IMR-90 (cell line): ENCODE data around the gene KRT83. TPM values are rescaled to one million over a fixed set of nuclear protein-coding genes. Genes with fewer than 3 reads are reported as not detected.

Experiments used
- ATAC-seq: fragments of 200-7000 bp; cut with Tn5 transposase; 2 replicates; pipeline ENCODE4 v1.9.1; 2020; ENCODE audit warnings: low read depth, mild to moderate bottlenecking, moderate library complexity
- BruUV-seq: library from RNA; stranded (reverse); fragments of 400-500 nt; replicated peaks from 2 replicates; lab custom pipeline; 2021; lab: Mats Ljungman, UMichigan
- CTCF ChIA-PET: fragments of 300-600 bp; formaldehyde crosslinking; extraction: SDS; loops from one replicate; lab custom pipeline; 2021; ENCODE audit warnings: antibody characterized with exemption; lab: Yijun Ruan, JAX
- POLR2A ChIA-PET: fragments of 300-600 bp; sonication (Branson Sonifier 250); formaldehyde crosslinking; loops from one replicate; lab custom pipeline; 2022; ENCODE audit warnings: antibody characterized with exemption; ENCODE audit not compliant: unreplicated experiment; lab: Charles Lee
- DNase-seq: peaks from one replicate; pipeline ENCODE4 v3.0.0; 2013
- H2AFZ ChIP-seq: replicated peaks from 2 replicates; pipeline ENCODE3; 2013; ENCODE audit warnings: low read length, mild to moderate bottlenecking; ENCODE audit not compliant: poor library complexity
- H2AK5ac ChIP-seq: 2 replicates; pipeline ENCODE4 v1.6.1; 2013; ENCODE audit warnings: low read depth, low read length, inconsistent platforms
- H2AK9ac ChIP-seq: replicated peaks from 2 replicates; pipeline ENCODE3; 2013; ENCODE audit warnings: mild to moderate bottlenecking, low read depth, low read length, moderate library complexity; ENCODE audit not compliant: poor library complexity
- H2BK120ac ChIP-seq: 2 replicates; pipeline ENCODE4 v1.6.1; 2013; ENCODE audit warnings: low read depth, low read length, inconsistent platforms
- H2BK15ac ChIP-seq: 3 replicates; pipeline ENCODE4 v1.6.1; 2013; ENCODE audit warnings: low read depth, low read length, inconsistent platforms
- H2BK20ac ChIP-seq: 2 replicates; pipeline ENCODE4 v1.6.1; 2013; ENCODE audit warnings: low read depth, mild to moderate bottlenecking, inconsistent platforms, low read length, moderate library complexity
- H2BK5ac ChIP-seq: 2 replicates; pipeline ENCODE4 v1.6.1; 2013; ENCODE audit warnings: mild to moderate bottlenecking, low read depth, low read length, inconsistent platforms; ENCODE audit not compliant: poor library complexity, severe bottlenecking
- H3K14ac ChIP-seq: replicated peaks from 2 replicates; pipeline ENCODE4 v1.6.1; 2013; ENCODE audit warnings: low read depth, low read length, inconsistent platforms
- H3K18ac ChIP-seq: 2 replicates; pipeline ENCODE4 v1.6.1; 2013; ENCODE audit warnings: low read depth, low read length, control low read depth
- H3K23ac ChIP-seq: 2 replicates; pipeline ENCODE4 v1.6.1; 2013; ENCODE audit warnings: low read depth, low read length, inconsistent platforms
- H3K27ac ChIP-seq: 2 replicates; pipeline ENCODE4 v1.5.1; 2013; ENCODE audit warnings: mild to moderate bottlenecking, control low read depth, low read length; ENCODE audit not compliant: insufficient read depth
- H3K27me3 ChIP-seq: 2 replicates; pipeline ENCODE4 v1.6.1; 2013; ENCODE audit warnings: low read length; ENCODE audit not compliant: control insufficient read depth, insufficient read depth
- H3K36me3 ChIP-seq: 2 replicates; pipeline ENCODE4 v1.6.1; 2013; ENCODE audit warnings: low read length, mixed read lengths; ENCODE audit not compliant: control insufficient read depth, insufficient read depth
- H3K4ac ChIP-seq: 2 replicates; pipeline ENCODE4 v1.6.1; 2013; ENCODE audit warnings: low read depth, low read length, inconsistent platforms
- H3K4me1 ChIP-seq: 2 replicates; pipeline ENCODE4 v1.6.1; 2013; ENCODE audit warnings: low read length, mixed read lengths; ENCODE audit not compliant: control insufficient read depth, insufficient read depth
- H3K4me2 ChIP-seq: 2 replicates; pipeline ENCODE4 v1.6.1; 2013; ENCODE audit warnings: low read depth, mild to moderate bottlenecking, control low read depth, low read length, moderate library complexity
- H3K4me3 ChIP-seq: 2 replicates; pipeline ENCODE4 v1.5.1; 2013; ENCODE audit warnings: low read depth, mild to moderate bottlenecking, control low read depth, low read length, moderate library complexity; ENCODE audit not compliant: insufficient read depth
- H3K56ac ChIP-seq: 2 replicates; pipeline ENCODE4 v1.6.1; 2013; ENCODE audit warnings: low read length, inconsistent platforms; ENCODE audit not compliant: insufficient read depth; ENCODE audit errors: extremely low read depth
- H3K79me1 ChIP-seq, 2 experiments: 2 replicates each; pipeline ENCODE4 v1.6.1; 2013; ENCODE audit warnings: low read length in 2 of 2, inconsistent platforms in 1 of 2, low read depth in 1 of 2
- H3K9ac ChIP-seq: 2 replicates; pipeline ENCODE4 v1.6.1; 2013; ENCODE audit warnings: low read depth, low read length, control low read depth
- H3K9me1 ChIP-seq: 2 replicates; pipeline ENCODE4 v1.6.1; 2013; ENCODE audit warnings: low read length, inconsistent platforms; ENCODE audit not compliant: insufficient read depth
- H3K9me3 ChIP-seq: 2 replicates; pipeline ENCODE4 v1.6.1; 2013; ENCODE audit warnings: low read length; ENCODE audit not compliant: control insufficient read depth, insufficient read depth
- H4K20me1 ChIP-seq: 2 replicates; pipeline ENCODE4 v1.6.1; 2013; ENCODE audit warnings: low read length, inconsistent platforms; ENCODE audit not compliant: insufficient read depth
- H4K5ac ChIP-seq: 2 replicates; pipeline ENCODE4 v1.6.1; 2013; ENCODE audit warnings: mild to moderate bottlenecking, low read depth, low read length, control low read depth
- H4K8ac ChIP-seq, 2 experiments: 2 replicates each; pipeline ENCODE4 v1.6.1; 2013; ENCODE audit warnings: low read depth in 2 of 2, low read length in 2 of 2, control low read depth in 1 of 2, inconsistent platforms in 1 of 2
- H4K91ac ChIP-seq: 2 replicates; pipeline ENCODE4 v1.6.1; 2013; ENCODE audit warnings: low read depth, low read length, inconsistent platforms; ENCODE audit not compliant: insufficient read depth
- BHLHE40 ChIP-seq: fragments of 150-350 bp; IDR thresholded peaks from 2 replicates; pipeline ENCODE4 v1.6.1; 2016; ENCODE audit warnings: mild to moderate bottlenecking, low read depth, low read length
- CHD1 ChIP-seq: IDR thresholded peaks from 2 replicates; pipeline ENCODE4 v1.6.1; 2012; ENCODE audit warnings: low read depth, low read length, improper control_type of control experiment
- MAFK ChIP-seq: IDR thresholded peaks from 2 replicates; pipeline ENCODE4 v1.6.1; 2012; ENCODE audit warnings: low read depth, low read length, improper control_type of control experiment
- MAZ ChIP-seq: IDR thresholded peaks from 2 replicates; pipeline ENCODE4 v1.6.1; 2012; ENCODE audit warnings: low read depth, mild to moderate bottlenecking, low read length, improper control_type of control experiment, moderate library complexity, borderline replicate concordance
- MXI1 ChIP-seq: IDR thresholded peaks from 2 replicates; pipeline ENCODE4 v1.6.1; 2012; ENCODE audit warnings: low read depth, mild to moderate bottlenecking, low read length, moderate library complexity, borderline replicate concordance
- NFE2L2 ChIP-seq: fragments of 150-350 bp; IDR thresholded peaks from 2 replicates; pipeline ENCODE4 v1.6.1; 2016; ENCODE audit warnings: low read depth, mild to moderate bottlenecking, low read length
- POLR2A ChIP-seq: IDR thresholded peaks from 2 replicates; pipeline ENCODE4 v1.6.1; 2012; ENCODE audit warnings: mild to moderate bottlenecking, low read depth, low read length
- RCOR1 ChIP-seq: IDR thresholded peaks from 2 replicates; pipeline ENCODE4 v1.6.1; 2012; ENCODE audit warnings: mild to moderate bottlenecking, low read length, improper control_type of control experiment; ENCODE audit not compliant: insufficient replicate concordance
- RFX5 ChIP-seq: IDR thresholded peaks from 2 replicates; pipeline ENCODE4 v1.8.0; 2012; ENCODE audit warnings: low read depth, mild to moderate bottlenecking, low read length, moderate library complexity
- SMC3 ChIP-seq: fragments of 150-350 bp; IDR thresholded peaks from 2 replicates; pipeline ENCODE4 v1.6.1; 2016; ENCODE audit warnings: low read depth, mild to moderate bottlenecking, antibody characterized with exemption, low read length, moderate library complexity
- USF2 ChIP-seq: fragments of 150-350 bp; IDR thresholded peaks from 2 replicates; pipeline ENCODE4 v1.6.1; 2017; ENCODE audit warnings: mild to moderate bottlenecking, antibody characterized with exemption, low read length, low read depth
- WGBS, 2 experiments: methylation state at CpG; one replicate each; pipeline versions ENCODE4 v1.1.5 to v1.1.7; 2013; ENCODE audit warnings: missing lambda C conversion rate in 2 of 2; ENCODE audit not compliant: insufficient read length in 1 of 2; ENCODE audit errors: extremely low coverage in 2 of 2; 5-methylcytosine and 5-hydroxymethylcytosine counted together
- dilution Hi-C: fragments of 300-500 bp; cut with HindIII; formaldehyde crosslinking; loops from one replicate; pipeline ENCODE4 v1.14.3; 2018; ENCODE audit warnings: low sequenced_read_pairs; ENCODE audit not compliant: unreplicated experiment
- in situ Hi-C: fragments of 300-500 bp; cut with MboI; formaldehyde crosslinking; loops from 3 replicates; pipeline ENCODE4 v1.14.3; 2019; ENCODE audit warnings: low sequenced_read_pairs, inconsistent platforms, mixed read lengths
- intact Hi-C: fragments of 100-400 bp; cut with micrococcal nuclease; formaldehyde crosslinking; loops from 2 replicates; pipeline ENCODE4 v1.10.0; 2022
- polyA plus RNA-seq, 3 experiments: library from polyadenylated mRNA; depleted of rRNA; stranded (reverse); fragments of >200 nt; gene quantifications; 2 replicates each; pipeline ENCODE4 v1.2.3, GENCODE V29; 2012; ENCODE audit warnings: low replicate concordance in 1 of 3
- total RNA-seq: library from RNA; depleted of rRNA; stranded (reverse); fragments of >200 nt; gene quantifications from 2 replicates; pipeline ENCODE4 v1.2.3, GENCODE V29; 2012
- TF ChIP-seq, protein P1 (sequence below): conservative IDR thresholded peaks from 2 replicates; pipeline ENCODE4 v1.5.1; 2012; ENCODE audit warnings: mild to moderate bottlenecking, low read depth, low read length, improper control_type of control experiment

KRT83 gene
- total and polyA plus RNA-seq, 2 of the 4 experiments (the other 2 are of a cell fraction): not detected

GRCh38 chr12:52277486-52278245, 43.5 kb downstream of the KRT83 start:
- peak overlapping the region; percentile 52 for H2AK9ac ChIP-seq
- H2BK120ac ChIP-seq: peak overlapping the region; percentile 99
- H3K4me3 ChIP-seq: no peak overlapping the region
- H3K9ac ChIP-seq: no peak overlapping the region
- H3K23ac ChIP-seq: no peak overlapping the region
- H2AK5ac ChIP-seq: peak overlapping the region; percentile 97
- no TSS peak for BruUV-seq
- no peak overlapping the region for H2AFZ ChIP-seq
- WGBS, 2 experiments: 72% methylated on average over 4 of the region's 9 CpGs; no CpG with 5 or more reads in 1 of the 2 experiments
- no peak overlapping the region for H3K27ac ChIP-seq
- peaks cover 24% of the 10 kb centered on the region for H3K4me1 ChIP-seq
- H4K20me1 ChIP-seq: peaks cover 5% of the 10 kb centered on the region; the same call in 1 of the 2 replicates
- peak overlapping the region; percentile 41 for H3K4ac ChIP-seq
- DNase-seq (no peak), ATAC-seq (no peak)
- no peak overlapping the region for H3K56ac ChIP-seq
- H3K79me1 ChIP-seq: peaks cover 0 to 8% of the 10 kb centered on the region in 2 experiments; a peak in 1 of 4 replicates
- POLR2A ChIA-PET: no interaction called here
- H3K14ac ChIP-seq: no peak overlapping the region; the same call in none of the 2 replicates
- H2BK20ac ChIP-seq: peak overlapping the region; percentile 66
- in situ Hi-C loops: no loop called here
- H3K9me1 ChIP-seq: peaks cover 43% of the 10 kb centered on the region
- no peaks in the 10 kb centered on the region for H3K9me3 ChIP-seq
- no peak overlapping the region for H2BK5ac ChIP-seq
- no peak overlapping the region for H3K4me2 ChIP-seq
- no peak overlapping the region for H3K18ac ChIP-seq
- CTCF ChIA-PET: interaction anchor here (0.6 to 2.9 kb wide), 2 partner anchors 57 to 252 kb away, joined by 4 to 14 read pairs; no protein-coding TSS in a partner anchor
- no peaks in the 10 kb centered on the region for H3K36me3 ChIP-seq
- peak overlapping the region in 1 of 2 experiments; percentile 91; a peak in 1 of 4 replicates for H4K8ac ChIP-seq
- H4K91ac ChIP-seq: peak overlapping the region; percentile 24
- no peak overlapping the region for H4K5ac ChIP-seq
- TF ChIP-seq RCOR1 (no peak), RFX5 (no peak), MAZ (no peak), SMC3 (no peak), MXI1 (no peak), MAFK (no peak), NFE2L2 (no peak), POLR2A (no peak), CHD1 (no peak), USF2 (no peak), BHLHE40 (no peak)
- TF ChIP-seq, protein P1, sequence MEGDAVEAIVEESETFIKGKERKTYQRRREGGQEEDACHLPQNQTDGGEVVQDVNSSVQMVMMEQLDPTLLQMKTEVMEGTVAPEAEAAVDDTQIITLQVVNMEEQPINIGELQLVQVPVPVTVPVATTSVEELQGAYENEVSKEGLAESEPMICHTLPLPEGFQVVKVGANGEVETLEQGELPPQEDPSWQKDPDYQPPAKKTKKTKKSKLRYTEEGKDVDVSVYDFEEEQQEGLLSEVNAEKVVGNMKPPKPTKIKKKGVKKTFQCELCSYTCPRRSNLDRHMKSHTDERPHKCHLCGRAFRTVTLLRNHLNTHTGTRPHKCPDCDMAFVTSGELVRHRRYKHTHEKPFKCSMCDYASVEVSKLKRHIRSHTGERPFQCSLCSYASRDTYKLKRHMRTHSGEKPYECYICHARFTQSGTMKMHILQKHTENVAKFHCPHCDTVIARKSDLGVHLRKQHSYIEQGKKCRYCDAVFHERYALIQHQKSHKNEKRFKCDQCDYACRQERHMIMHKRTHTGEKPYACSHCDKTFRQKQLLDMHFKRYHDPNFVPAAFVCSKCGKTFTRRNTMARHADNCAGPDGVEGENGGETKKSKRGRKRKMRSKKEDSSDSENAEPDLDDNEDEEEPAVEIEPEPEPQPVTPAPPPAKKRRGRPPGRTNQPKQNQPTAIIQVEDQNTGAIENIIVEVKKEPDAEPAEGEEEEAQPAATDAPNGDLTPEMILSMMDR: no peak
- peaks cover 2% of the 10 kb centered on the region; the same call in 1 of the 2 replicates for H3K27me3 ChIP-seq
- peak overlapping the region; percentile 20; the same call in 1 of the 3 replicates for H2BK15ac ChIP-seq
- dilution Hi-C loops: no loop called here
- intact Hi-C loops: loop anchor here (2.0 to 5.0 kb wide), 2 partner anchors 45 to 49 kb away; partner anchors contain the start of gene KRT7
